OCI-LY3 (cell line): Measurements from ENCODE around the gene NLGN2.

Experiments
- CTCF ChIP-seq: fragments of 200-600, 300-600 bp; sonication (generic); IDR thresholded peaks from 2 replicates; pipeline ENCODE4 v1.5.1; 2014; ENCODE audit warnings: antibody characterized with exemption, low read length, low read depth
- EZH2phosphoT487 ChIP-seq: fragments of 200-600 bp; shearing (Covaris generic); IDR thresholded peaks from 2 replicates; pipeline ENCODE4 v1.6.1; 2018; ENCODE audit warnings: antibody characterized with exemption, mixed run types, low read depth

- TF ChIP-seq CTCF (no peak), EZH2phosphoT487 (no peak)
Measured at GRCh38 chr17:7367918-7368598, 39.6 kb upstream of the NLGN2 start.
